ENCODE measurements around the gene APBA2. TPM values are rescaled to one million over a fixed set of nuclear protein-coding genes. Genes with fewer than 3 reads are reported as not detected.

The APBA2 gene
- total RNA-seq, 2 experiments from 2014 or later: 30.8 to 32.0 TPM

GRCh38 chr15:29087521-29088285, 201.9 kb downstream of the APBA2 start:
- H3K27ac Mint-ChIP-seq: peak overlapping the region; percentile 13
- ATAC-seq: no peak

GRCh38 chr15:29088666-29089065, 202.9 kb downstream of the APBA2 start:
- Mint-ChIP-seq H3K9me3 (peaks cover 1% of the 10 kb centered on the region), H3K27me3 (no peaks in the 10 kb centered on the region), H3K4me3 (no peak overlapping the region), H3K4me1 (ENCODE audit: low read depth) (peaks cover 28% of the 10 kb centered on the region), H3K36me3 (ENCODE audit: low read depth) (peaks cover 8% of the 10 kb centered on the region), H3K27ac (no peak overlapping the region)
- TF ChIP-seq CTCF (IDR thresholded peaks at IDR 0.05): no peak
- DNase-seq (no peak), ATAC-seq (no peak)
- intact Hi-C loops (cut with micrococcal nuclease): loop anchor here (10.0 kb wide), 1 partner anchor 104 kb away; no protein-coding TSS in a partner anchor
- POLR2A ChIA-PET: interaction anchor here (1.5 kb wide), 2 partner anchors 49 to 203 kb away, joined by 3 to 5 read pairs; partner anchors contain the start of gene APBA2
- CTCF ChIA-PET: interaction anchor here (0.7 to 7.7 kb wide), 12 partner anchors 8 to 202 kb away, joined by 3 to 90 read pairs (median 20); partner anchors contain the start of gene APBA2

More at GRCh38 chr15:29087521-29088285, 201.9 kb downstream of the APBA2 start:
- Mint-ChIP-seq H3K4me3 (no peak overlapping the region), H3K36me3 (ENCODE audit: low read depth) (peaks cover 6% of the 10 kb centered on the region), H3K27me3 (no peaks in the 10 kb centered on the region), H3K9me3 (peaks cover 1% of the 10 kb centered on the region), H3K4me1 (ENCODE audit: low read depth) (peaks cover 28% of the 10 kb centered on the region)
- intact Hi-C loops (cut with micrococcal nuclease): loop anchor here (10.0 kb wide), 1 partner anchor 103 kb away; no protein-coding TSS in a partner anchor
- ChIA-PET CTCF (interaction anchor here (1.0 to 7.7 kb wide), 6 partner anchors 9 to 97 kb away, joined by 3 to 90 read pairs (median 23); no protein-coding TSS in a partner anchor), POLR2A (interaction anchor here (0.5 to 1.5 kb wide), 2 partner anchors 48 to 196 kb away, joined by 3 read pairs; no protein-coding TSS in a partner anchor)
- no peak for DNase-seq
- no peak for TF ChIP-seq CTCF (IDR thresholded peaks at IDR 0.05)

GRCh38 chr15:29089731-29090616, 204.2 kb downstream of the APBA2 start:
- POLR2A ChIA-PET: interaction anchor here (0.6 to 1.5 kb wide), 3 partner anchors 51 to 204 kb away, joined by 3 to 5 read pairs (median 3); partner anchors contain the start of gene APBA2
- Mint-ChIP-seq H3K4me1 (ENCODE audit: low read depth) (peaks cover 28% of the 10 kb centered on the region), H3K4me3 (peak overlapping the region; percentile 34), H3K9me3 (no peaks in the 10 kb centered on the region), H3K36me3 (ENCODE audit: low read depth) (peaks cover 4% of the 10 kb centered on the region), H3K27ac (peak overlapping the region; percentile 71), H3K27me3 (no peaks in the 10 kb centered on the region)
- no peak for TF ChIP-seq CTCF (IDR thresholded peaks at IDR 0.05)
- CTCF ChIA-PET: interaction anchor here (0.8 to 7.7 kb wide), 34 partner anchors 7 to 217 kb away, joined by 3 to 90 read pairs (median 6); no protein-coding TSS in a partner anchor
- intact Hi-C loops (cut with micrococcal nuclease): loop anchor here (10.0 kb wide), 1 partner anchor 105 kb away; no protein-coding TSS in a partner anchor
- ATAC-seq (peak; percentile 80), DNase-seq (peak; percentile 75)

- TF ChIP-seq CTCF (IDR thresholded peaks at IDR 0.05): peak; percentile 89
- ChIA-PET POLR2A (interaction anchor here (1.0 kb wide), 1 partner anchor 115 kb away, joined by 3 read pairs; no protein-coding TSS in a partner anchor), CTCF (interaction anchor here (0.9 to 7.7 kb wide), 28 partner anchors 8 to 203 kb away, joined by 3 to 90 read pairs (median 8); no protein-coding TSS in a partner anchor)
- intact Hi-C loops (cut with micrococcal nuclease): no loop called here
- Mint-ChIP-seq H3K36me3 (ENCODE audit: low read depth) (peaks cover 3% of the 10 kb centered on the region), H3K4me3 (peak overlapping the region; percentile 34), H3K9me3 (no peaks in the 10 kb centered on the region), H3K4me1 (ENCODE audit: low read depth) (peaks cover 25% of the 10 kb centered on the region), H3K27me3 (no peaks in the 10 kb centered on the region), H3K27ac (peak overlapping the region; percentile 71)
- ATAC-seq (peak; percentile 73), DNase-seq (peak; percentile 68)
Observed at GRCh38 chr15:29090617-29091466, 205.1 kb downstream of the APBA2 start.
